GM19023 (cell line): ENCODE results near the gene RMND5A.

ENCODE experiments used
- ATAC-seq: cut with Tn5 transposase; IDR thresholded peaks from one replicate; pipeline ENCODE4 v1.9.1; 2021; ENCODE audit warnings: mild to moderate bottlenecking, moderate library complexity; ENCODE audit not compliant: unreplicated experiment

The RMND5A gene, protein sequence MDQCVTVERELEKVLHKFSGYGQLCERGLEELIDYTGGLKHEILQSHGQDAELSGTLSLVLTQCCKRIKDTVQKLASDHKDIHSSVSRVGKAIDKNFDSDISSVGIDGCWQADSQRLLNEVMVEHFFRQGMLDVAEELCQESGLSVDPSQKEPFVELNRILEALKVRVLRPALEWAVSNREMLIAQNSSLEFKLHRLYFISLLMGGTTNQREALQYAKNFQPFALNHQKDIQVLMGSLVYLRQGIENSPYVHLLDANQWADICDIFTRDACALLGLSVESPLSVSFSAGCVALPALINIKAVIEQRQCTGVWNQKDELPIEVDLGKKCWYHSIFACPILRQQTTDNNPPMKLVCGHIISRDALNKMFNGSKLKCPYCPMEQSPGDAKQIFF

GRCh38 chr2:86719637-86720539, at the start of gene RMND5A:
Gene RMND5A, plus strand, starts transcription at chr2:86720291. Its CDS starts 377 bp downstream, at chr2:86720668.
- peak; percentile 90 for ATAC-seq

GRCh38 chr2:86671337-86671981, 48.6 kb upstream of the RMND5A start:
- ATAC-seq = no peak

DNA sequence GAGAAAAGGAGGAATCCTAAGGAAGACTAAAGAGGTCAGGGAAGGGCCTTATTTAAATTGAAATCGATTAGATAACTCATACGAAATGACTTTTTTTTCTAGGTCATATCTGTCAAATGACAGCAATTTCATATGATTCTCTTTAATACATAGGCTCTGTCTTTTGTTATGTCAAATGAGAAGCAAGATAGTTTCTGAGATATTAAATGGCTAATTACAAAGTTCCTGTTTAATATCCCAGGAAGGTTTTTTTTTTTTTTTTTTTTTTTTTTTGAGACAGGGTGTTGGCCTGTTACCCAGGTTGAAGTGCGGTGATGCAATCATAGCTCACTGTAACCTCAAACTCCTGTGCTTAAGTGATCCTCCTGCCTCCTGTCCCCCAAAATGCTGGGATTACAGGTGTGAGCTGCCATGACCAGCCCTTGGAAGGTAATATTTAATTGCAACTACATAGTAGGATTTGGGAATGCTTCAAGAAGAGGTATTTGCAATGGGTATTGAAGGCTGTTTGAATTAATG, 48.0 kb upstream of the RMND5A start:
- no peak for ATAC-seq

GRCh38 chr2:86673011-86673410, 47.1 kb upstream of the RMND5A start:
- no peak for ATAC-seq

- no peak for ATAC-seq
Observed at GRCh38 chr2:86673986-86674670, 46.0 kb upstream of the RMND5A start.

DNA sequence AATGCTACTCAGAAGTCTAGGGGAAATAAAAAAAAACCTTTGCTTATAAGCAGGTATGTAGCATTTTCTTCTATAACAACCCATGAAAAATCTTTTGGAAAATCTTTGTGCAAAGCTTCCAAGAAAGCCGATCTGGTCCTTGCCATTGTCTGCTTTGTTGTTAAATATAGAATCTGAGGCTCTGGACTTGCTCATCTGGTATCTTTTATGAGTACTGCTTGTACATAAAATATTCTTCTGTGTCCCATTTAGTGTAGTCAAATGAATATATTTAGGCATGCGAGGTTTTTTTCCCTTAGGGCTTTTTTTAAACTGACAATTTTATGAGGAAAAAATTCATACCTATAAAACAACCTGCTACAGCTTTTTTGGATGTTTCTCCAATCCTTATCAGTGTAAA, 45.0 kb upstream of the RMND5A start:
- no peak for ATAC-seq

DNA sequence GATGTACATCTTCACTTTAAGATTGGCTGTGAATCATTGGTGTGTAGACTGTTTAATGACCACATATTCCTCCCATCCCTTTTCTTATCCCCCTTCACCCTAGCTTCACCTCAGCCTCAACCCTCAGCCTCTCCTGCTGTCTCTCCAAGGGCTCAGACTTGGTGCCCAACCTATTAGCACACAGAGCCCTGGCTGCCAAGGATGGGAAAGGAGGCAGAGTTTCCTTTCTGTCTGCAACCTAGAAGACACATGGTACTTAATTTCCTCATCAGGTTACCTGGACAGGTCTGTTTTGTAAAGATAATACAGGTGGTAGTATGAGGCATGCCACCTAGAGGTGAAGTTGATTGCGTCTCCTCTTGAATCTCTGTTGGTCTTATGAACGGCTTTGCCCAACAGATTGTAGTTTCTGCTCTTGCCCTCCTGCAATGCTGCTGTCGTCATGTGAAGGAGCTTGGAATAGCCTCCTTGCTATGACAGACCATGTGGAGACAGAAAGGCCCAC, 44.5 kb upstream of the RMND5A start:
- no peak for ATAC-seq

GRCh38 chr2:86677816-86678215, 42.3 kb upstream of the RMND5A start:
- no peak for ATAC-seq

DNA sequence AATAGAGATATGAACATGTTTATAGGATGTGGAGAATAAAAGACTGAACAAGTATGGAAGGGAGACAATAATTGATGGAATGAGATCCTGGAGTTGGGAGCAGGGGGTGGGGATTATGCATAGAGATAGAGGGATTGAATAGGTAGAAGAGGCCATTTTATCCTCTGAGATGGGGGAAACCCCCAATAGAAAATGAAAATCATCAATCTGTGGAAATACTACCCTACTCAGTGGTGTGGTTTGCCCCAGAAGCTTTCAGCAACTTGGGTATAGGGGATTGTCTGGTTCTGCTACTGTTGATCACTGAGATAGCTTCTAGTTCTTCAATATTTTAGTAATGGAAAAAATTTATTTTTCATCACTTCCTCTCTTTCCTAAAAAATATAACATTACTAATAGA, 41.1 kb upstream of the RMND5A start:
- ATAC-seq = no peak

DNA sequence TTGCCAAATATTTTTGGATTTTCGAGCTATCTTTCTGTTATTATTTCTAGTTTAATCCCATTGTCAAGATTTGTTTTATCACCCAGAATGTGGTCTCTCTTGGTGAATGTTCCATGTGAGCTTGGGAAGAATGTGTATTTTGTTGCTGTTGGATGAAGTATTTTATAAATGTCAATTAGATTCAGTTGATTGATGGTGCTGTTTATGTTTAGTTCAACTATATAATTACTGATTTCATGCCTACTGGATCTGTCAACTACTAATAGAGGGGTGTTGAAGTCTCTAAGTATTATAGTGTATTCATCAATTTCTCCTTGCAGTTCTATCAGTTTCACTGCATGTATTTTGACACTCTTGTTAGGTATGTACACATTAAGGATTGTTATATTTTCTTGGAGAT, 34.7 kb upstream of the RMND5A start:
- no peak for ATAC-seq

- no peak for ATAC-seq
Observed at GRCh38 chr2:86686460-86686859, 33.6 kb upstream of the RMND5A start.

- ATAC-seq = no peak
Observed at GRCh38 chr2:86686905-86687304, 33.2 kb upstream of the RMND5A start.

DNA sequence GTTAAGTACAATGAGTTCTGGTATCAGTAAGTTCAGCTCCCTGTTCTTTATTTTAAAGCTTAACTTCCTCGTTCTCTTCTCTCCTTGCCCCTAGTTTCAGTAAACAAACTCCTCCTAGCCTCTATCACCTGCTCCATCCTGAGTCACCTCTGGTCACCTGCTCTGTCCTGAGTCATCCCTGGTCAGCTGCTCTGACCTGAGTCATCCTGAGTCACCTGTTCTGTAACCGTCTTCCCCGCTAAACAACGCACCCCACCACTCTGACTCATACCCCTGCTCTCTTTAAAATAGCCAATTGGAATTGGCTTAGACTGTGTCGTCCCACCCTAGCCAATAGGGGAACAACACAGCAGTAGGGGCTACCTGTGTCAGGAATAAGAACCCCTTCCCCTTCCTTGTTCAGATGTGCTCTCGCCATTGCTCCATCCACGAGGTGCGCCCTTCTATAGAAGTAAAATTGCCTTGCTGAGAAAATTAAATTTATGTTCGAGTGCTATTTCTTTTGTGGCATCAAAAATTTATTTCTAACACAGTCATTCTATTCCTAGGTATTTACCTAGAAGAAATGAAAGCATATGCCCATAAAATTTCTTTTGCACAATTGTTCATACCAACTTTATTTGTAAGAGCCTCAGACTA, 24.9 kb upstream of the RMND5A start:
- ATAC-seq = no peak

- ATAC-seq = no peak
Observed at GRCh38 chr2:86697551-86698104, 22.5 kb upstream of the RMND5A start.

- ATAC-seq = no peak
Observed at GRCh38 chr2:86700690-86701089, 19.4 kb upstream of the RMND5A start.

DNA sequence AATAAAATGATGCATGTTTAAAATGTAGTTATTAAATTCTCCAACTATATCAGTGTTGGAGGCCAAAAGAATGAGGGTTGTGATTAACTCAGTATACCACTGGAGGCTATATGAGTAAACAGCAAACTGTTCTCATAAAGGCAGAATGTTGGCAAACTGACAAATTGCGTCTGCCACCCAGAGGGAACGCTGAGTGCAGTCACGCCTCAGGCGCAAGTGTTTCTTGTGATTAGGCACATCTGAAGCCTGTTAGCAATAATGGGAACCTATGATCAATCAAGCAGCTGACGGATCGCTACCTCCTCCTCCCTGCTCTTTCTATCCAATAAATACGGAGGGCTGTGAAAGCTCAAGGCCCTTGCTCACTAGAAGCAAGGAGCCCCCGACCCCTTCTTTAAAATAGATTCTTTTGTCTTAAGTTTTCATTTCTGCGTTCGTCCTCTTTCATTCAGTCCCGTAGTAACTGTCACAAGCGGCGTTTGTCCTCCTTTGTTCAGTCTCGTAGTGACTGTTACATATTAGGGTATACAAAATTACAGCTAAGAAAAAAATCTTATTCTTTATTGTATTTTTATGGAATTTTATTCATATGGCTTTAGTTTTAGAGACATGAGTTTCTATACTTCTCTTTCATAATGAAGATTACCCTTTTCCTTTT, 16.3 kb upstream of the RMND5A start:
- ATAC-seq = no peak

DNA sequence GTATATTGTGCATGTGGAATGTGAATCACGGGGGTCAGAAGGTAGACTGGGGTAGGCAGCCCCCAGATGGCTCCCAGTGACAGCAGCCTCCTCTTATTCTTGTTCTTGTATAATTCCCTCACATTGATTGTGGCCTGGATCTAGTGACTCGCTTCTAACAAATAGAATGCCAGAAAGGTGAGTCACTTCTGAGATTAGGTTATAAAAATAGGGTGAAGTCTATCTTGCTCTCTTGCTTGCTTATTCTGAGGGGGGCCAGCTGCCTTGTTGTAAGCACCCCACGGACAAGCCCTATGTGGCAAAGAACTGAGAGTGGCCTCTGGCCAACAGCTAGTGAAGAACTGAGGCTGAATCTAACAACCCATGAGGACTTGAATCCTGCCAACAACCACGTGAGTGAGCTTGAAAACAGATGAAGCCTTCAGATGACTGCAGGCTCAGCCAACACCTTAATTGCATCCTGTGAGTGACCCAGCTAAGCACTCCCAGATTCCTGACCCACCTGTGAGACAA, 15.6 kb upstream of the RMND5A start:
- ATAC-seq = no peak

GRCh38 chr2:86706220-86706619, 13.9 kb upstream of the RMND5A start:
- no peak for ATAC-seq

GRCh38 chr2:86706935-86707334, 13.2 kb upstream of the RMND5A start:
- no peak for ATAC-seq
